ENCODE data around the gene DHDDS.

The DHDDS gene

DNA sequence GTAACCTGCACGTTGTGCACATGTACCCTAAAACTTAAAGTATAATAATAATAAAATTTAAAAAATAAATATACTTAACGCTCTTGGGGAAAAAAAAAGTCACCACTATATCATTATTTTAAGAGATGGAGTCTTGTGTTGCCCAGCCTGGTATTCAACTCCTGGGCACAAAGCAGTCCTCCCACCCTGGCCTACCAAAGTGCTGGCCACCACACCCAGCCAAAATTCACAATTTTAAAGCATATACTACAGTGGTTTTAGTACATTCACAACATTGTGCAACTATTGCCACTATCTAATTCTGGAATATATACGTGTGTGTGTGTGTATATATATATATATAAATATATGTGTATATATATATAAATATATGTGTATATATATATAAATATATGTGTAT is 46.0 kb downstream of the DHDDS start:
- H3K4me3 ChIP-seq (ENCODE audit: low read depth, low read length): no peak overlapping the region
- DNase-seq (ENCODE audit: low read depth): peak; percentile 34
- TF ChIP-seq, protein P1, sequence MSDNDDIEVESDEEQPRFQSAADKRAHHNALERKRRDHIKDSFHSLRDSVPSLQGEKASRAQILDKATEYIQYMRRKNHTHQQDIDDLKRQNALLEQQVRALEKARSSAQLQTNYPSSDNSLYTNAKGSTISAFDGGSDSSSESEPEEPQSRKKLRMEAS (IDR thresholded peaks at IDR 0.05; ENCODE audit: low read depth, low read length): no peak
- TF ChIP-seq, protein P2, sequence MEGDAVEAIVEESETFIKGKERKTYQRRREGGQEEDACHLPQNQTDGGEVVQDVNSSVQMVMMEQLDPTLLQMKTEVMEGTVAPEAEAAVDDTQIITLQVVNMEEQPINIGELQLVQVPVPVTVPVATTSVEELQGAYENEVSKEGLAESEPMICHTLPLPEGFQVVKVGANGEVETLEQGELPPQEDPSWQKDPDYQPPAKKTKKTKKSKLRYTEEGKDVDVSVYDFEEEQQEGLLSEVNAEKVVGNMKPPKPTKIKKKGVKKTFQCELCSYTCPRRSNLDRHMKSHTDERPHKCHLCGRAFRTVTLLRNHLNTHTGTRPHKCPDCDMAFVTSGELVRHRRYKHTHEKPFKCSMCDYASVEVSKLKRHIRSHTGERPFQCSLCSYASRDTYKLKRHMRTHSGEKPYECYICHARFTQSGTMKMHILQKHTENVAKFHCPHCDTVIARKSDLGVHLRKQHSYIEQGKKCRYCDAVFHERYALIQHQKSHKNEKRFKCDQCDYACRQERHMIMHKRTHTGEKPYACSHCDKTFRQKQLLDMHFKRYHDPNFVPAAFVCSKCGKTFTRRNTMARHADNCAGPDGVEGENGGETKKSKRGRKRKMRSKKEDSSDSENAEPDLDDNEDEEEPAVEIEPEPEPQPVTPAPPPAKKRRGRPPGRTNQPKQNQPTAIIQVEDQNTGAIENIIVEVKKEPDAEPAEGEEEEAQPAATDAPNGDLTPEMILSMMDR (IDR thresholded peaks at IDR 0.05; ENCODE audit: low read depth, low read length): no peak
- no peak for TF ChIP-seq POLR2A (IDR thresholded peaks at IDR 0.05; ENCODE audit: extremely low read depth, insufficient read length)
- TF ChIP-seq MYC (IDR thresholded peaks at IDR 0.05; ENCODE audit: low read depth, low read length): no peak

DNA sequence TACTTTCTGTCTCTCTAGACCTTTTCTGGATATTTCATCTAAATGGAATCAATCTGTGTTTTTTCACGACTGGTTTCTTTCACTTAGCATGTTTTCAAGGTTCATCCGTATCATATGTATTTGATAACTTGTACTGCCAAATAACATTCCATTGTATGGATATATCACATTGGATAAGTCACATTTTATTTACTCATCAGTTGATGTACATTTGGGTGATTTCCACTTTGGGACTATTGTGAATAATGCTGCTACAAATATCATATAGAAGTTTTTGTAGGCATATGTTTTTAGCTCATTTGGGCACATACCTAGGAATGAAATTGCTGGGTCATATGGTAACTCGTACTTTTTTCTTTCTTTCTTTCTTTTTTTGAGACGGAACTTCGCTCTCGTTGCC is 46.9 kb downstream of the DHDDS start:
- DNase-seq (ENCODE audit: low read depth): no peak
- no peak overlapping the region for H3K4me3 ChIP-seq (ENCODE audit: low read depth, low read length)
- TF ChIP-seq MYC (IDR thresholded peaks at IDR 0.05; ENCODE audit: low read depth, low read length) (no peak), POLR2A (IDR thresholded peaks at IDR 0.05; ENCODE audit: extremely low read depth, insufficient read length) (no peak)
- TF ChIP-seq, protein P2 (IDR thresholded peaks at IDR 0.05; ENCODE audit: low read depth, low read length): no peak
- TF ChIP-seq, protein P1 (IDR thresholded peaks at IDR 0.05; ENCODE audit: low read depth, low read length): no peak

DNA sequence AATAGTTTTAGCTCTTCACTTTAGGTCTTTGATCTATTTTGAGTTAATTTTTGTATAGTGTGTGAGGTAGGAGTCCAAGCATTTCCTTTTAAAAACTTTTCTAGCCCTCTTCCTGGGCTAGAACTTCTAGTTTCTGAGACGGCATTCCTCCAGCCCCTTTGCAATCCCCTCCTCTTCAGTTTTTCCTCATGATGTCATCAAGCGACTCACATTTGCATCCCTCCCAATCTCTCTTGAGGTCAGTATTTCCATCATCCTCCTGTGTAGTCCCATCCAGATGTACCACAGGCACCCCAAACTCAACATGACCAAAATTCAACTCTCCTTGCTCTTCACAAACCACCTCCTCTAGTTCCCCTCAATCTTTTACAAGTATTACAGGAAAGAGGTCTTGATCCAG is 50.8 kb downstream of the DHDDS start:
- no peak for TF ChIP-seq POLR2A (IDR thresholded peaks at IDR 0.05; ENCODE audit: extremely low read depth, insufficient read length)
- TF ChIP-seq, protein P1 (IDR thresholded peaks at IDR 0.05; ENCODE audit: low read depth, low read length): no peak
- no peak for TF ChIP-seq MYC (IDR thresholded peaks at IDR 0.05; ENCODE audit: low read depth, low read length)
- TF ChIP-seq, protein P2 (IDR thresholded peaks at IDR 0.05; ENCODE audit: low read depth, low read length): no peak
- no peak overlapping the region for H3K4me3 ChIP-seq (ENCODE audit: low read depth, low read length)
- DNase-seq (ENCODE audit: low read depth): no peak

DNA sequence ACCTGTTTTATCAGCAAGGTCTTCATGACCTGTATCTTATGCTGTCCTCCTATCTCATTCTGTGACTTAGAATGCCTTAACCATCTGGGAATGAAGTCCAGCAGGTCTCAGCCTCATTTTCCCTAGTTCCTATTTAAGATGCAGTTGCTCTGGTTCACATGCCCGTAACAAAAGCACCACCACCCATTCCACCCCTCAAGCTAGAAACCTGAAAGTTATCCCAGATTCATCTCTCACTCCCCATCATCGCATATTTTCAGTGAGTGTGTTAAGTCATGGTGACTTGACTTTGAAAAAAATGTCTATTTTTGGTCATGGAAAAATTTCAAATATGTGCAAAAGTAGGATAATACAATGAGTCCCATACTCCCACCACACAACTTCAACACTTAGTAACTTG is 51.9 kb downstream of the DHDDS start:
- TF ChIP-seq, protein P2 (IDR thresholded peaks at IDR 0.05; ENCODE audit: low read depth, low read length): no peak
- TF ChIP-seq POLR2A (IDR thresholded peaks at IDR 0.05; ENCODE audit: extremely low read depth, insufficient read length) (no peak), MYC (IDR thresholded peaks at IDR 0.05; ENCODE audit: low read depth, low read length) (no peak)
- TF ChIP-seq, protein P1 (IDR thresholded peaks at IDR 0.05; ENCODE audit: low read depth, low read length): no peak
- no peak for DNase-seq (ENCODE audit: low read depth)
- H3K4me3 ChIP-seq (ENCODE audit: low read depth, low read length): no peak overlapping the region

DNA sequence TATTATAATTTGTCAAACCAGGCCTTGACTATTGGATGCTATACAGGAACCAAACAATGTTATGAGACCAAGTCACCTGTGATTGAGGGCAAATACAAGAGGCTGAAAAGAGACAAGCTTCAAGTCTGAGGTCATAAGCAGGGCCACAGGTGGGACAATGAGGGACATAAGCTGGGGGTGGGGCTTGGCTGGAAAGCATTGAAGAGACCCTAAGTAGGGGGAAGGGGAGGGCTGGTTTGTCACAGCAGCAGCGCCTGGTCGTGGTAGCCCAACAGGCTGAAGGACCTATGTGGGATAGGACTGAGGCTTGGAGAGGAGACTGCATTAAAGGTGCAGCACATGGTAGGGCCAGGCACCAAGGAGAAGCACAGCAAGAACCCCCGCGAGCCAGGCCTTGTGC is 58.0 kb downstream of the DHDDS start:
- DNase-seq (ENCODE audit: low read depth): no peak
- no peak overlapping the region for H3K4me3 ChIP-seq (ENCODE audit: low read depth, low read length)
- TF ChIP-seq, protein P1 (IDR thresholded peaks at IDR 0.05; ENCODE audit: low read depth, low read length): no peak
- TF ChIP-seq, protein P2 (IDR thresholded peaks at IDR 0.05; ENCODE audit: low read depth, low read length): no peak
- no peak for TF ChIP-seq POLR2A (IDR thresholded peaks at IDR 0.05; ENCODE audit: extremely low read depth, insufficient read length)
- no peak for TF ChIP-seq MYC (IDR thresholded peaks at IDR 0.05; ENCODE audit: low read depth, low read length)

DNA sequence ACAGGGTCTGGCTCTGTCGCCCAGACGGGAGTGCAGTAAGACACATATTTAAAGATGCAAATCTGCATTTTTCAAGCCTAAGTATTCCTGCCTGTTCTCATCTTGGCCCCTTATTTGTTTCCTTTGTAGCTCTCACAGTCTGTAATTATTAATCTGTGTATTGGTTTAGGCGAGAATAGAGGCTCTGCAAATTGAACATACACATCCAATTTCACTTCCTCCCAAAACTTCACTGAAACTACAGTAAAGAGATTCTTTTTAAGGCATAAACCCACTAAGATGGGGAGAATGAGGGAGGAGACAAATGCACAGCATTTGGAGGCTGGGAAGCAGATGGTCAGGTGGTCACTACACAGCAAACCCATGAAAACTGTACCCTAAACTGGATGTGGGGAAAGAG is 61.1 kb downstream of the DHDDS start:
- no peak overlapping the region for H3K4me3 ChIP-seq (ENCODE audit: low read depth, low read length)
- TF ChIP-seq POLR2A (IDR thresholded peaks at IDR 0.05; ENCODE audit: extremely low read depth, insufficient read length): no peak
- TF ChIP-seq, protein P2 (IDR thresholded peaks at IDR 0.05; ENCODE audit: low read depth, low read length): no peak
- no peak for TF ChIP-seq MYC (IDR thresholded peaks at IDR 0.05; ENCODE audit: low read depth, low read length)
- TF ChIP-seq, protein P1 (IDR thresholded peaks at IDR 0.05; ENCODE audit: low read depth, low read length): no peak
- no peak for DNase-seq (ENCODE audit: low read depth)

Measured in NB4 (cell line).